22Rv1 (cell line): ENCODE data around the gene TPK1.

Experiments used
- ZFX ChIP-seq: fragments of 450-650 bp; IDR thresholded peaks from 2 replicates; pipeline ENCODE4 v1.6.1; 2017; ENCODE audit warnings: antibody characterized with exemption, borderline replicate concordance
- TF ChIP-seq, protein P1 (sequence below): fragments of 450-650 bp; IDR thresholded peaks from 2 replicates; pipeline ENCODE4 v1.5.1; 2017; ENCODE audit warnings: mild to moderate bottlenecking

GRCh38 chr7:144676492-144676891, 159.4 kb downstream of the TPK1 start:
- TF ChIP-seq, protein P1, sequence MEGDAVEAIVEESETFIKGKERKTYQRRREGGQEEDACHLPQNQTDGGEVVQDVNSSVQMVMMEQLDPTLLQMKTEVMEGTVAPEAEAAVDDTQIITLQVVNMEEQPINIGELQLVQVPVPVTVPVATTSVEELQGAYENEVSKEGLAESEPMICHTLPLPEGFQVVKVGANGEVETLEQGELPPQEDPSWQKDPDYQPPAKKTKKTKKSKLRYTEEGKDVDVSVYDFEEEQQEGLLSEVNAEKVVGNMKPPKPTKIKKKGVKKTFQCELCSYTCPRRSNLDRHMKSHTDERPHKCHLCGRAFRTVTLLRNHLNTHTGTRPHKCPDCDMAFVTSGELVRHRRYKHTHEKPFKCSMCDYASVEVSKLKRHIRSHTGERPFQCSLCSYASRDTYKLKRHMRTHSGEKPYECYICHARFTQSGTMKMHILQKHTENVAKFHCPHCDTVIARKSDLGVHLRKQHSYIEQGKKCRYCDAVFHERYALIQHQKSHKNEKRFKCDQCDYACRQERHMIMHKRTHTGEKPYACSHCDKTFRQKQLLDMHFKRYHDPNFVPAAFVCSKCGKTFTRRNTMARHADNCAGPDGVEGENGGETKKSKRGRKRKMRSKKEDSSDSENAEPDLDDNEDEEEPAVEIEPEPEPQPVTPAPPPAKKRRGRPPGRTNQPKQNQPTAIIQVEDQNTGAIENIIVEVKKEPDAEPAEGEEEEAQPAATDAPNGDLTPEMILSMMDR: no peak
- TF ChIP-seq ZFX: no peak
